HL-60 (cell line): ENCODE measurements around the gene KLHL7.

ENCODE experiments used
- CTCF ChIP-seq: IDR thresholded peaks from one replicate; pipeline ENCODE4 v1.5.1; 2011; ENCODE audit warnings: low read length, control low read depth, inconsistent platforms; ENCODE audit not compliant: insufficient read depth
- GABPA ChIP-seq: IDR thresholded peaks from 2 replicates; pipeline ENCODE4 v1.6.1; 2012; ENCODE audit warnings: low read depth
- POLR2AphosphoS5 ChIP-seq: IDR thresholded peaks from 2 replicates; pipeline ENCODE4 v1.6.1; 2012; ENCODE audit warnings: low read depth
- REST ChIP-seq: IDR thresholded peaks from 2 replicates; pipeline ENCODE4 v1.6.1; 2012; ENCODE audit warnings: low read depth; ENCODE audit not compliant: insufficient replicate concordance
- SPI1 ChIP-seq: IDR thresholded peaks from 2 replicates; pipeline ENCODE4 v1.6.1; 2012; ENCODE audit warnings: low read depth, mild to moderate bottlenecking, borderline replicate concordance

DNA sequence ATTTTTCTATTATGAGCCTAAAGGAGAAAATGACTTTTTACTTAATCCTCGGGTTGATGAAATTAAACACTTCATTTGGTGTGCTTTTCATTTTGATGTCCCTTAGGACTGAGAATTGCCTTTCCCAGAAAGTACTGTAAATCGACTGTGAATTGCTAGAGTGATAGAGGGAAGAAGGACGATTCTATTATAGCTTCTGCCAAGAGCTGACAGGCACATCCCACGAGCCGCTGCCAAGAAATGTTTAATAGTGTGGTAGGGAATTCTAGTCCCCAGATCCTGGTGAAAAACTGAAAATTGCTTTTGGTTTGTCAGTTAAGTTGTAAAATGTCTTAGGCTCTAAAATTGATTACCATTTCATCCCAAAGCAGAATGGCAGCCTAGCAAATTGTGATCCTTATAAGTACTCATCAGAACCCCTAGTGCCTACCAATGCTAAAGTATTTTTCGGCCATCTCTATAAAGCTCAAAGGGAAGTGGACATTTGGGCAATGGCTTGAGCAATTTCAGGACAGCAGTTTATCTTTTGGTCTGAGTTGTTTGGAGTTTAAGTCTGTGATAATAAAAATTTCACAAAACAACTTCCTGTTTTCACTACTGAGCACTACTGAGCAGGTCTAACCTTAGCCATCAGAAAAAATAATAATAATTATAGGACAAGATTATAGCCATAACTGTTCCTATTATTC lies 47.0 kb upstream of the KLHL7 start:
- TF ChIP-seq CTCF (no peak), POLR2AphosphoS5 (no peak), GABPA (no peak), REST (no peak), SPI1 (no peak; the same call in 1 of the 2 replicates)
